Coronary artery (tissue), 2 donors: ENCODE data around the gene NMT1.

Experiments
- DNase-seq: peaks from one replicate; pipeline ENCODE4 v3.0.0-alpha.2; 2017; ENCODE audit warnings: low spot score
- H3K27ac ChIP-seq, 2 donors: fragments of 200-600 bp; sonication (generic); one replicate each; pipeline ENCODE4 v1.5.1; 2016 to 2019
- H3K4me3 ChIP-seq: fragments of 200-600 bp; sonication (generic); 2 replicates; pipeline ENCODE4 v1.5.1; 2016; ENCODE audit warnings: mild to moderate bottlenecking, moderate library complexity
- CTCF ChIP-seq: fragments of 200-600 bp; sonication (generic); IDR thresholded peaks from one replicate; pipeline ENCODE4 v1.5.1; 2019; ENCODE audit warnings: antibody characterized with exemption

Gene NMT1

DNA sequence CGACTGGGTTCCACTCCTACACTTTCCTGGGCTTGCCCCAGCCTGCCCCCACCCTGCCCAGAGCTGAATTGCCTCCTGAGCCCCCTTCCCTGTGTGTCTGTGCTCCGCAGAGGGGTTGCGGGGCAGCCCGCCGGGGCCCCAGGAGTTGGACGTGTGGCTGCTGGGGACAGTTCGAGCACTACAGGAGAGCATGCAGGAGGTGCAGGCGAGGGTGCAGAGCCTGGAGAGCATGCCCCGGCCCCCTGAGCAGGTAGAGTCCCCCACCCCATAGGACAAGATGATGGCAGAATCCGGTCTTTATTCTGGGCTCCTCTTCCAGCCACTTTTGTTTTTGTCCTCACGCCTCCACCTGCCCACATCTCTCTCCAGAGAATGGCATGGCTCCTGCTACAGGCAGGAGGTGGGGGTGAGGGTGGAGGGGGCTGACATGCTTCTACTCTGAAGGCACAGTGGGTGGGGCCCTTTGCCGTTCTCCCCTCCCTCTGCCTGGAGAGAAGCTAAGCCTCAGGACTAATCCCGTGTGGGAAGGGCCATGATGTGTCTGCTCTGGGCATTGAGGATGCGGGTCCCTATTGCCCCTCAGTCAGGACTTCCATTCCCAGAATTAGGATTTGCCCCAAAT lies 77.9 kb downstream of the NMT1 start:
- TF ChIP-seq CTCF: no peak
- H3K4me3 ChIP-seq: no peak overlapping the region
- H3K27ac ChIP-seq: no peak overlapping the region
- no peak for DNase-seq

- no peak for DNase-seq
- no peak overlapping the region for H3K27ac ChIP-seq
Measured at GRCh38 chr17:45139533-45139920, 78.4 kb downstream of the NMT1 start.

DNA sequence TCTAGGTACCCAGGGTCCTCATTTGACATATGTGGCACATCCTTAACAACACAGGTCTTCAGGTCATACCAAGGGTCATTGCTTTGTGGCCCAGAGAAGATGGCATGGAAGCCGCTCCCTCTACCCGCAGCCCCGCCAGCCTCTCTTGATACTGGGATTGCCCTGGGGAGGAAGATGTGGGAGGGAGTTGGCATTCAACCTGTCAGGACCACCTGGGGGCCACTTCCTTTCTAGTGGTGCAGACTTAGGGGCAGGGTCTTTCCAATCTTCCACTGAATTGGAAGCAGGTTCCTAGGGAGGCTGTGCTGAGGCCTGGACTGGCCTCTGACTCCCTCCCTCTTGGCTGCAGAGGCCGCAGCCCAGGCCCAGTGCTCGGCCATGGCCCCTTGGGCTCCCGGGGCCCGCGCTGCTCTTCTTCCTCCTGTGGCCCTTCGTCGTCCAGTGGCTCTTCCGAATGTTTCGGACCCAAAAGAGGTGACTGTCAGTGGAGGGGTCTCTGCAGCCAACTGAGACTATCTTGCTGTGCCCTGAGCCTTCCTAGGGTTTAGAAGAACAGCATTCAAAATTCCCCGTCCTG lies 82.1 kb downstream of the NMT1 start:
- no peak for TF ChIP-seq CTCF
- H3K4me3 ChIP-seq: peak overlapping the region; percentile 76
- DNase-seq: no peak
- peak overlapping the region; percentile 91 to 94 for H3K27ac ChIP-seq

More at GRCh38 chr17:45139533-45139920, 78.4 kb downstream of the NMT1 start:
- no peak for TF ChIP-seq CTCF
- H3K4me3 ChIP-seq: no peak overlapping the region

DNA sequence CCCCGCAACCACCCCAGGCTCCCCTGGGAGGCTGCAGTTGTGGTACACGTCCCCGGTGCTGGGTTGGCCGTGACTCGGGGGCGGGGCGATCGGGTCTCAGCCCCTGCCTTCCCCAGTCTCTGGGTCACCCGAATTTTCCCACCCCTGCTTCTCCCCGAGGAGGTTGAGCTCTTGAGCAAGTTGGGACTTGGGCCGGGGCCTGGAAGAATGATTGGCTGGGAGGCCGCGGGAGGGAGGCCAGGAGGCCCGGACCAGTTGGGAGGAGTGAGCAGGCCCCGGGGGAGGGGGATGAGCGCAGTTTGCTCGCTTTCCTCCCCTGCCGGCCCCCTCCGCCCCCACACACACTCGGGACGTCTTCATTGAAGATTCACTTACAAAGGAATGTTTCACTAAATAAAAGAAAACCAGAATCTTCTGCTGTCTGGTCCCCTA lies 82.7 kb downstream of the NMT1 start:
- peak overlapping the region; percentile 91 to 94 for H3K27ac ChIP-seq

GRCh38 chr17:45144199-45145034 lies 83.3 kb downstream of the NMT1 start:
- H3K27ac ChIP-seq: peak overlapping the region; percentile 91 to 94
- peak overlapping the region; percentile 76 for H3K4me3 ChIP-seq
- peak; percentile 84 for DNase-seq
- TF ChIP-seq CTCF: no peak

More for the DNA sequence above, 82.7 kb downstream of the NMT1 start:
- peak; percentile 96 for DNase-seq
- no peak for TF ChIP-seq CTCF
- H3K4me3 ChIP-seq: peak overlapping the region; percentile 76

DNA sequence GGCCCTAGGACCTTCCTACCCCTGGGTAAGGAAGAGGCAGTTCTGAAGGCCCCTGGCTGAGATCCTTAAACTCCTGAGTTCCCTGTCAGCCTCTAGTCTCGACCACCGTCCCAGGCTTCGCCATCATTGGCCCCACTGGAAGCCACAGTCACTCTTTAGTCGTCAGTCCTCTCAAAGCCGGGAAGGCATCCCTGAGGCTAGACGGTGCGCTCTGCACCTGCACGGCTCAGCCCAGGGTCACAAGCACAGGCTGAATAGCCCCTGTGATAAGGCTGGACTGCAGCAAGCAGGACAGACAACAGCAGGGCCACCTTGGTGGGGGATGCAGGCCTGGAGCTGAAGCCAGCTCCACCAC lies 83.9 kb downstream of the NMT1 start:
- Histone ChIP-seq H3K4me3 (peak overlapping the region; percentile 76), H3K27ac (peak overlapping the region; percentile 91 to 94)
- TF ChIP-seq CTCF: no peak
- DNase-seq: no peak
